Ishikawa (cell line): Measurements from ENCODE around the gene DCANP1.

Source experiments
- CEBPB ChIP-seq: IDR thresholded peaks from 2 replicates; pipeline ENCODE4 v1.6.1; 2012
- CREB1 ChIP-seq: IDR thresholded peaks from 2 replicates; pipeline ENCODE4 v1.6.1; 2012; ENCODE audit warnings: low read depth
- EGR1 ChIP-seq: IDR thresholded peaks from 2 replicates; pipeline ENCODE4 v1.6.1; 2012
- EP300 ChIP-seq: IDR thresholded peaks from 2 replicates; pipeline ENCODE4 v1.6.1; 2012; ENCODE audit warnings: borderline replicate concordance
- FOXM1 ChIP-seq: IDR thresholded peaks from 2 replicates; pipeline ENCODE4 v1.6.1; 2012; ENCODE audit warnings: low read depth, borderline replicate concordance
- NFIC ChIP-seq: IDR thresholded peaks from 2 replicates; pipeline ENCODE4 v1.6.1; 2012
- RAD21 ChIP-seq: IDR thresholded peaks from 2 replicates; pipeline ENCODE4 v1.6.1; 2012; ENCODE audit warnings: low read depth
- TAF1 ChIP-seq: IDR thresholded peaks from 2 replicates; pipeline ENCODE4 v1.6.1; 2012; ENCODE audit warnings: low read depth, mild to moderate bottlenecking
- TCF12 ChIP-seq: IDR thresholded peaks from 2 replicates; pipeline ENCODE4 v1.6.1; 2012; ENCODE audit warnings: low read depth
- TEAD4 ChIP-seq: IDR thresholded peaks from 2 replicates; pipeline ENCODE4 v1.6.1; 2012
- YY1 ChIP-seq: IDR thresholded peaks from 2 replicates; pipeline ENCODE4 v1.6.1; 2012; ENCODE audit warnings: low read depth
- ZBTB7A ChIP-seq: IDR thresholded peaks from 2 replicates; pipeline ENCODE4 v1.6.1; 2012; ENCODE audit warnings: low read depth
- TF ChIP-seq, protein P1 (sequence below): IDR thresholded peaks from 2 replicates; pipeline ENCODE4 v1.6.1; 2012
- TF ChIP-seq, protein P2 (sequence below): IDR thresholded peaks from 2 replicates; pipeline ENCODE4 v1.6.1; 2012
- TF ChIP-seq, protein P3 (sequence below): IDR thresholded peaks from 2 replicates; pipeline ENCODE4 v1.6.1; 2012; ENCODE audit warnings: low read depth, mild to moderate bottlenecking

DCANP1 gene

DNA sequence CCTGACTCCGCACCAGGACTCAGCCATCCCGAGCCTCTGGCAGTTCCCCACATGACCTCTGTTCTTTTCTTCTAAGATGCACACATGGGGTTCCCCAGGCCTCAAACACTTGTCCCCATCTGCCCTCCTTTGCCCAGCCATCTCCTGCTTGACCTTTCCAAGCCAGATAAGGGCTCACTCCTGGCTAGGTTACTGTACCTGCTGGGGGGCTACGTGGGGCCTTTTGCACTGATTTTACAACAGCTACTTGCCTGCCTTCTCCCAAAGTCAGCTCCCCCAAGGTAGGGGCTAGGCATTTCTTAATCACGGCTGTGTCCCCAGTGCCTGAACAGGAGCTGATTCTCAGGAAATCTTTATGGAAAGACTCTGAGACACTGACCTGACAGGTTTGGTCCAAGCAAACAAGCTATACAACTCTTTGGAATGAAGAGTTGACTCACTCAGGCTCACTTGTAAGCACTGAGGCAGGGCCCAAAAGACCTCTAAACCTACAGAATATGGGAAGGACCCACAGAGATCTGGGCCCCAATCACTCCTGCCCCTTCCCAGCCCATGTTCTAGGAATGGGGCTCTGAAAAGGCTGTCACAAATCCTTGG, 50.6 kb downstream of the DCANP1 start:
- TF ChIP-seq, protein P1, sequence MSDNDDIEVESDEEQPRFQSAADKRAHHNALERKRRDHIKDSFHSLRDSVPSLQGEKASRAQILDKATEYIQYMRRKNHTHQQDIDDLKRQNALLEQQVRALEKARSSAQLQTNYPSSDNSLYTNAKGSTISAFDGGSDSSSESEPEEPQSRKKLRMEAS = no peak
- TF ChIP-seq CREB1 = no peak
- TF ChIP-seq RAD21 = no peak
- TF ChIP-seq, protein P2, sequence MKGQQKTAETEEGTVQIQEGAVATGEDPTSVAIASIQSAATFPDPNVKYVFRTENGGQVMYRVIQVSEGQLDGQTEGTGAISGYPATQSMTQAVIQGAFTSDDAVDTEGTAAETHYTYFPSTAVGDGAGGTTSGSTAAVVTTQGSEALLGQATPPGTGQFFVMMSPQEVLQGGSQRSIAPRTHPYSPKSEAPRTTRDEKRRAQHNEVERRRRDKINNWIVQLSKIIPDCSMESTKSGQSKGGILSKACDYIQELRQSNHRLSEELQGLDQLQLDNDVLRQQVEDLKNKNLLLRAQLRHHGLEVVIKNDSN = no peak
- TF ChIP-seq, protein P3, sequence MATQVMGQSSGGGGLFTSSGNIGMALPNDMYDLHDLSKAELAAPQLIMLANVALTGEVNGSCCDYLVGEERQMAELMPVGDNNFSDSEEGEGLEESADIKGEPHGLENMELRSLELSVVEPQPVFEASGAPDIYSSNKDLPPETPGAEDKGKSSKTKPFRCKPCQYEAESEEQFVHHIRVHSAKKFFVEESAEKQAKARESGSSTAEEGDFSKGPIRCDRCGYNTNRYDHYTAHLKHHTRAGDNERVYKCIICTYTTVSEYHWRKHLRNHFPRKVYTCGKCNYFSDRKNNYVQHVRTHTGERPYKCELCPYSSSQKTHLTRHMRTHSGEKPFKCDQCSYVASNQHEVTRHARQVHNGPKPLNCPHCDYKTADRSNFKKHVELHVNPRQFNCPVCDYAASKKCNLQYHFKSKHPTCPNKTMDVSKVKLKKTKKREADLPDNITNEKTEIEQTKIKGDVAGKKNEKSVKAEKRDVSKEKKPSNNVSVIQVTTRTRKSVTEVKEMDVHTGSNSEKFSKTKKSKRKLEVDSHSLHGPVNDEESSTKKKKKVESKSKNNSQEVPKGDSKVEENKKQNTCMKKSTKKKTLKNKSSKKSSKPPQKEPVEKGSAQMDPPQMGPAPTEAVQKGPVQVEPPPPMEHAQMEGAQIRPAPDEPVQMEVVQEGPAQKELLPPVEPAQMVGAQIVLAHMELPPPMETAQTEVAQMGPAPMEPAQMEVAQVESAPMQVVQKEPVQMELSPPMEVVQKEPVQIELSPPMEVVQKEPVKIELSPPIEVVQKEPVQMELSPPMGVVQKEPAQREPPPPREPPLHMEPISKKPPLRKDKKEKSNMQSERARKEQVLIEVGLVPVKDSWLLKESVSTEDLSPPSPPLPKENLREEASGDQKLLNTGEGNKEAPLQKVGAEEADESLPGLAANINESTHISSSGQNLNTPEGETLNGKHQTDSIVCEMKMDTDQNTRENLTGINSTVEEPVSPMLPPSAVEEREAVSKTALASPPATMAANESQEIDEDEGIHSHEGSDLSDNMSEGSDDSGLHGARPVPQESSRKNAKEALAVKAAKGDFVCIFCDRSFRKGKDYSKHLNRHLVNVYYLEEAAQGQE = no peak
- TF ChIP-seq ZBTB7A = no peak
- no peak for TF ChIP-seq TAF1
- TF ChIP-seq EGR1 = no peak
- no peak for TF ChIP-seq NFIC

DNA sequence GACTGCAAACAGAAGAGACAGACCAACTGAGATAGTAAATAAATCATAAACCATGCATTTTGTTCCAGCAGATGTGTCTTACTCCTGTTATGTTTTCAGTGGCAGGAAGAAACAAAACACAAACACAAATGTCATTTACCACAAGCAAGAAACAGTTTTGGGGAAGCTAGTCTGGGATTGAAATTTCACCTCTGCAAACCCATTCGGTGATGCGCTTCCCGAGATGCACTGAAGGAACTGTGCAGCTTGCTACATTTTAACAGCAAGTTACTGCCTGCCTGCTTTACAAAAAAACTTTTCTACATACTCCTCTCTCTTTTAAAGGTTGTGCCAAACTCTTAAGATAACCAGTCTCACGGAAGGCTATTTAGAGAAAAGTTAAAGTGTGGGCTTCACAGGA, 51.3 kb downstream of the DCANP1 start:
- TF ChIP-seq, protein P1 = no peak
- no peak for TF ChIP-seq RAD21
- TF ChIP-seq YY1 = no peak
- TF ChIP-seq EP300 = no peak

DNA sequence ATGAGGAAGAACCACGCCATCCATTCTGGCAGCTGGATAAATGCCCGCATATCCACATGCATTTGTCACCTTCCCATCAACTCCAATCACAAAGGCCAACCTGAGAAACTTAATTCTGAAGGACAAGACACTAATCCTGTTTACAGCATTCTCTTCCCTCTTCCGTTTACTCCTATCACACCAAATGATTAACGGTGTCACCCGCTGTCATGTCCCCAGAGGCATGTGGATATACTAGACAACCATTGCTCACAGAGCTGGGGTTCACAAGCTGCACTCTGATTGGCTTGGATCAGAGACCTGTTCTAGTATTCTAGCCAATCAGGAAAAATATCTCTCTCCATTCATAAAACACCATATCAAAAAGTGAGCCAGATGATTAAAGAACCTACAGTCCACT, 51.7 kb downstream of the DCANP1 start:
- TF ChIP-seq CREB1 = no peak
- no peak for TF ChIP-seq EP300
- TF ChIP-seq RAD21 = no peak
- TF ChIP-seq YY1 = no peak
- TF ChIP-seq, protein P1 = no peak
- TF ChIP-seq TEAD4 = no peak
- TF ChIP-seq EGR1 = no peak
- TF ChIP-seq ZBTB7A = no peak
- TF ChIP-seq TCF12 = no peak
- TF ChIP-seq, protein P3 = no peak
- TF ChIP-seq, protein P2 = no peak
- no peak for TF ChIP-seq CEBPB
- no peak for TF ChIP-seq NFIC
- TF ChIP-seq FOXM1 = no peak
- TF ChIP-seq TAF1 = no peak
